Neural progenitor cell (in vitro differentiated cells): ENCODE results near the gene TASOR. TPM values are rescaled to one million over a fixed set of nuclear protein-coding genes. Genes with fewer than 3 reads are reported as not detected.

Experiments
- DNase-seq: peaks from one replicate; pipeline ENCODE4 v3.0.0-alpha.2; 2016; ENCODE audit warnings: low spot score
- H2AFZ ChIP-seq: fragments of 200-600 bp; sonication (generic); replicated peaks from 2 replicates; pipeline ENCODE4 v1.6.1; 2016; ENCODE audit warnings: antibody characterized with exemption
- H3F3A ChIP-seq: fragments of 200-600 bp; sonication (generic); 2 replicates; pipeline ENCODE4 v1.6.1; 2016; ENCODE audit warnings: antibody characterized with exemption, low read depth
- H3K27ac ChIP-seq: fragments of 200-600 bp; sonication (generic); 2 replicates; pipeline ENCODE4 v1.5.1; 2016; ENCODE audit warnings: mild to moderate bottlenecking
- H3K27me3 ChIP-seq: fragments of 200-600 bp; sonication (generic); 2 replicates; pipeline ENCODE4 v1.6.1; 2016; ENCODE audit warnings: mild to moderate bottlenecking, moderate library complexity
- H3K36me3 ChIP-seq: fragments of 200-600 bp; sonication (generic); 2 replicates; pipeline ENCODE4 v1.5.1; 2016
- H3K4me1 ChIP-seq: fragments of 200-600 bp; sonication (generic); 2 replicates; pipeline ENCODE4 v1.6.1; 2016; ENCODE audit warnings: mixed run types
- H3K4me2 ChIP-seq: fragments of 200-600 bp; sonication (generic); 2 replicates; pipeline ENCODE4 v1.6.1; 2016
- H3K4me3 ChIP-seq: fragments of 200-600 bp; sonication (generic); 2 replicates; pipeline ENCODE4 v1.5.1; 2016
- H3K79me2 ChIP-seq: fragments of 200-600 bp; sonication (generic); 2 replicates; pipeline ENCODE4 v1.6.1; 2016; ENCODE audit warnings: low read depth
- H3K9ac ChIP-seq: fragments of 200-600 bp; sonication (generic); 2 replicates; pipeline ENCODE4 v1.6.1; 2016
- H3K9me3 ChIP-seq: fragments of 200-600 bp; sonication (generic); 2 replicates; pipeline ENCODE4 v1.5.1; 2016; ENCODE audit warnings: low read depth
- H4K20me1 ChIP-seq: fragments of 200-600 bp; sonication (generic); 2 replicates; pipeline ENCODE4 v1.6.1; 2016; ENCODE audit warnings: low read depth
- H3K27ac Mint-ChIP-seq: 3 replicates; pipeline ENCODE4 v1.8.0; 2021; ENCODE audit warnings: mixed read lengths
- H3K27me3 Mint-ChIP-seq: 2 replicates; pipeline ENCODE4 v1.8.0; 2022; ENCODE audit warnings: low read depth, mild to moderate bottlenecking, inconsistent platforms, moderate library complexity, mixed read lengths; ENCODE audit not compliant: insufficient read depth
- H3K36me3 Mint-ChIP-seq: 3 replicates; pipeline ENCODE4 v1.8.0; 2021; ENCODE audit warnings: mixed read lengths
- H3K4me1 Mint-ChIP-seq: 3 replicates; pipeline ENCODE4 v1.8.0; 2021; ENCODE audit warnings: mixed read lengths
- H3K4me3 Mint-ChIP-seq: 3 replicates; pipeline ENCODE4 v1.8.0; 2021; ENCODE audit warnings: mild to moderate bottlenecking, moderate library complexity, mixed read lengths
- H3K9me3 Mint-ChIP-seq: 3 replicates; pipeline ENCODE4 v1.8.0; 2020; ENCODE audit warnings: mixed read lengths
- CTCF ChIP-seq: fragments of 200-600 bp; sonication (generic); IDR thresholded peaks from 2 replicates; pipeline ENCODE4 v1.5.1; 2017; ENCODE audit warnings: antibody characterized with exemption, mild to moderate bottlenecking
- EZH2 ChIP-seq: fragments of 200-600 bp; sonication (generic); IDR thresholded peaks from 2 replicates; pipeline ENCODE4 v1.6.1; 2017; ENCODE audit warnings: antibody characterized with exemption, mild to moderate bottlenecking, moderate library complexity
- EZH2phosphoT487 ChIP-seq: fragments of 200-600 bp; sonication (generic); IDR thresholded peaks from 2 replicates; pipeline ENCODE4 v1.6.1; 2017; ENCODE audit warnings: antibody characterized with exemption
- total RNA-seq: library from RNA; depleted of rRNA; stranded (reverse); fragments of >200 nt; gene quantifications from 2 replicates; pipeline ENCODE4 v1.2.3, GENCODE V29; 2015; ENCODE audit warnings: low replicate concordance

TASOR gene
- total RNA-seq, 1 donor from 2014 or later, result 141 TPM

GRCh38 chr3:56673781-56674457 is 9.1 kb downstream of the TASOR start:
- Mint-ChIP-seq H3K4me1 (no peaks in the 10 kb centered on the region), H3K4me3 (no peak overlapping the region), H3K27me3 (no peaks in the 10 kb centered on the region), H3K27ac (no peak overlapping the region), H3K36me3 (peaks cover 42% of the 10 kb centered on the region), H3K9me3 (peaks cover 5% of the 10 kb centered on the region)
- H3K9ac ChIP-seq, result no peak overlapping the region
- peaks cover under 1% of the 10 kb centered on the region for H3K4me1 ChIP-seq
- H3F3A ChIP-seq, result no peaks in the 10 kb centered on the region
- H3K36me3 ChIP-seq, result peaks cover 26% of the 10 kb centered on the region
- no peak for DNase-seq
- H3K27ac ChIP-seq, result no peak overlapping the region
- peaks cover 3% of the 10 kb centered on the region for H4K20me1 ChIP-seq
- H3K79me2 ChIP-seq, result peaks cover 57% of the 10 kb centered on the region
- H2AFZ ChIP-seq, result no peak overlapping the region
- H3K4me2 ChIP-seq, result no peak overlapping the region
- TF ChIP-seq EZH2 (no peak), EZH2phosphoT487 (no peak), CTCF (no peak)
- H3K9me3 ChIP-seq, result no peaks in the 10 kb centered on the region
- no peaks in the 10 kb centered on the region for H3K27me3 ChIP-seq
- no peak overlapping the region for H3K4me3 ChIP-seq

DNA sequence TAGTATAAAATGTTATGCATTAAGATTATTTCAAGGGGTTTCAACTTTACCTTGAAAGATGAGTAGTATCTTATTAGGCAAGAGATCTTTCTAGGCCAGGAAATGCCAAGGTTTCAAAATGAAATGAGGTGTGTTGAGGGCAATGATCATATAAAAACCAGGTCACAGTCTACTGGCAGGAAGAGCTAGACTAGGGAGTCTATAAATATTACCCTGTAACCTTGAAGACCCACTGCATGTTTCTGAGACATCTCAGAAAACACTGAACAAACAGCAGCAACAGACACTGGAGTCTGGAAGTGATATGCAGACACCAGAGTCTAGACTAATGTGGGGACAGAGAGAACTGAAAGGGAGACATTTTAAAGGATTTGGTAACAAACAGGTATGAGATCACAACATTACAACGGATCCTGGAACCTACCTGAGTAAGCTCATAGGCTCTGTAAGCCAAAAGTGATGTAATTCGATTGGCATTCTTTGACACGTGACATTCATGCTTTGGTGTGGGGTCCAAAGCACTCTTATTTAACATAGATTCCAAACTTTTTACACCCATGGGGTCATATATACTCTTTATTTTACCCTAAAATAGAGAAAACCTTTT is 15.0 kb downstream of the TASOR start:
- Histone ChIP-seq H3K4me1 (no peaks in the 10 kb centered on the region), H3K36me3 (peaks cover 46% of the 10 kb centered on the region), H3K27ac (no peak overlapping the region), H3K27me3 (no peaks in the 10 kb centered on the region), H3K4me3 (no peak overlapping the region), H4K20me1 (no peaks in the 10 kb centered on the region), H3K4me2 (no peak overlapping the region), H2AFZ (no peak overlapping the region), H3K9ac (no peak overlapping the region), H3F3A (no peaks in the 10 kb centered on the region), H3K79me2 (peaks cover 2% of the 10 kb centered on the region), H3K9me3 (no peaks in the 10 kb centered on the region)
- H3K27me3 Mint-ChIP-seq, result no peaks in the 10 kb centered on the region
- no peak for DNase-seq
- H3K27ac Mint-ChIP-seq, result no peak overlapping the region
- no peak for TF ChIP-seq EZH2
- no peak for TF ChIP-seq EZH2phosphoT487
- no peak for TF ChIP-seq CTCF
- H3K4me1 Mint-ChIP-seq, result no peaks in the 10 kb centered on the region
- H3K9me3 Mint-ChIP-seq, result no peaks in the 10 kb centered on the region
- H3K36me3 Mint-ChIP-seq, result peaks cover 38% of the 10 kb centered on the region
- H3K4me3 Mint-ChIP-seq, result no peak overlapping the region

DNA sequence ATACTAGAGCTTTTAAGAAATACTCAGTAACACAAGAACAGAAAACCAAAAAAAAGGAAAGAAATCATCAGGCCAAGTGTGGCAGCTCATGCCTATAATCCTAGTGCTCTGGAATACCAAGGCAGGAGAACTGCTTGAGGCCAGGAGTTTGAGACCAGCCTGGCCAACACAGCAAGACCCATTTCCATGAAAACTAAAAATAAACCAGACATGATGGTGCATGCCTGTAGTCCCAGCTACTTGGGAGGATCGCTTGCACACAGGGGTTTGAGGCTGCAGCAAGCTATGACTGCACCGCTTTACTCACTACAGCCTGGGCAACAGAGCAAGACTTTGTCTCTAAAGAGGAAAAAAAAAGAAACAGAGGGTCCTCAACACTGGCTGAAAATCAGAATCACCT is 18.2 kb downstream of the TASOR start:
- H3K36me3 Mint-ChIP-seq, result peaks cover 39% of the 10 kb centered on the region
- H3K4me2 ChIP-seq, result no peak overlapping the region
- H3K27me3 ChIP-seq, result no peaks in the 10 kb centered on the region
- peaks cover under 1% of the 10 kb centered on the region for H3K79me2 ChIP-seq
- H3K9me3 ChIP-seq, result no peaks in the 10 kb centered on the region
- no peak overlapping the region for H2AFZ ChIP-seq
- DNase-seq, result no peak
- H3K27me3 Mint-ChIP-seq, result peaks cover 2% of the 10 kb centered on the region
- peaks cover 44% of the 10 kb centered on the region for H3K36me3 ChIP-seq
- H3K27ac ChIP-seq, result no peak overlapping the region
- H4K20me1 ChIP-seq, result no peaks in the 10 kb centered on the region
- H3K9me3 Mint-ChIP-seq, result no peaks in the 10 kb centered on the region
- H3K4me3 ChIP-seq, result no peak overlapping the region
- no peak for TF ChIP-seq EZH2
- no peak for TF ChIP-seq CTCF
- no peak for TF ChIP-seq EZH2phosphoT487
- no peak overlapping the region for H3K27ac Mint-ChIP-seq
- no peaks in the 10 kb centered on the region for H3K4me1 Mint-ChIP-seq
- H3K4me3 Mint-ChIP-seq, result no peak overlapping the region
- no peaks in the 10 kb centered on the region for H3K4me1 ChIP-seq
- H3F3A ChIP-seq, result no peaks in the 10 kb centered on the region
- no peak overlapping the region for H3K9ac ChIP-seq
